Fibroblast of the conjunctiva (primary cell): ENCODE measurements around the gene KRTAP1-3.
"Not testable (repeated sequence)": the region's sequence is repeated elsewhere in the genome, so short reads cannot be mapped to it uniquely, and the experiment has no call there.

ENCODE experiments used
- DNase-seq: peaks from one replicate; pipeline ENCODE4 v3.0.0-alpha.2; 2010; ENCODE audit warnings: low read depth

Gene KRTAP1-3

DNA sequence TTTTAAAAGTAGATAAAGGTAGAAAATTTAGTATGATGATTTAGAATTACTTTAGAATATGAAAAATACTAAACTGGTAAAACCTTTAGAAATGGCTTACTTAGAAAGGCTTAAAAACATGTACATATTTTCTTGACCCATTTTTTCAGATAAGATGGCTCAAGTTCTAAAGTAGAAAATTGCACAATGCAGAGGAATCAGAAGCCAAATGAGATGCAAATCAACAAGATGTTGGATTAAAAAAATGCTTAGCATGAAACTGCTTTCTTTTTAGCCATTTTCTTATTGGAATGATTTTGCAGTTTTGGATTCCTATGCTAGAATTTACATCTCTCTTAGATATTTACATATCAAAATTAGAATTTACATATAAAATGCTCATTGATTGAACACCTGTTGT lies 24.2 kb downstream of the KRTAP1-3 start:
- DNase-seq, result no peak

DNA sequence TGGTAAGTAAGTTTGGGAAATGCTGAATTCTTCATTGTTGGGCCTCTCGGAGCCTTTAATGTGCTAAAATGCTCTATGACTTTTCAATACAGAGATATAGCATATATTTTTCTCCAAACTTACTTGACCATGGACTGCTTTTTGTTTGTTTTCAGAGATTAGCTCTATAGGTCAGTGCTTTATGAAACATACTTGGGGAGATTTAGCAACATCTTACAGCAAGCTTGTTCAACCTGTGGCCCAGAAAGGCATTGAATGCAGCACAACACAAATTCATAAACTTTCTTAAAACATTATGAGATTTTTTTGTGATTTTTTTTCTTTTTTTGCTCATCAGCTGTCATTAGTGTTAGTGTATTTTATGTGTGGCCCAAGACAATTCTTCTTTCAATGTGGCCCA lies 24.7 kb downstream of the KRTAP1-3 start:
- no peak for DNase-seq

DNA sequence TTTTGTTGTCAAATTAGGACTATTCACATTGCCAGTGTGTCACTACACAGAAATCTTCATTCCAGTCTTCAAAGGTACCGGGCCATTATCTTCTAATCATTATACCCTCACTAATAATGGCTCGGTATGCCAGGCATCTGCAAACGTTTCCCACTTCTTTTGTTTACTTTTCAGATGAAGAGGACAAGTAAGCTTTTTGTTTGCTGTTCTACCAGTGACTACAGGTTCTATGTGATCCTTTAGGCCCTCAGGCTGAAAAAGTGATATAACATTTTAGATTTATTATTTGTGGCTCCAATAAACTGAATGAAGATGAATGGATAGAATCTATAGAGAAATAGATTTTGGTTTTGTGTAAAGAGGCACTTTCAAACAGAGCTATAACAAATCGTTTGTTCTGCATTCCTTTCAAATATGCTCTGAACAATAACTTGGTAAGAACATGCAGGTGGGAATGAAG lies 25.3 kb downstream of the KRTAP1-3 start:
- DNase-seq, result no peak

DNA sequence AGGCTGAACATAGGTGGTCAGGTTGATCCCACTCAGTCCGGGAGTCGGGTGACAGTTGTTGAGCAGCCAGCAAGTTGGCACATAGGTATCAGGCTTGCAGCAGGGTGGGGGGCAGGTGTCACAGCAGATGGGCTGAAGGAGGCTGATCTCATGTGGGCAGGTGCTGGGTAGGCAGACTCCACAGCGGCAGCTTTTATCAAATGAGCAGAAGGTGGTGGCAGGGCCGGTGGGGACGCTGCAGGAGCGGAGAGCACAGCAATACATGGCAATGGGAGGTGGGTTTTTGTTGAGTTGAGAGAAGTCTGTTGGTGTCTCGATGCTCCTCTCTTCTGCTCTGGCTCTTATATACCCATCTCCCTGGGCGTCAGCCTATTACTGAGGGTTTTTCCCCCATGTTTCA lies 25.9 kb downstream of the KRTAP1-3 start, which contains the start of gene KRTAP3-1:
Gene KRTAP3-1 (minus strand): TSS at position 318 of the 400 bp plus-strand sequence. CDS start 54 bp downstream, at position 264.
- DNase-seq, result no peak

DNA sequence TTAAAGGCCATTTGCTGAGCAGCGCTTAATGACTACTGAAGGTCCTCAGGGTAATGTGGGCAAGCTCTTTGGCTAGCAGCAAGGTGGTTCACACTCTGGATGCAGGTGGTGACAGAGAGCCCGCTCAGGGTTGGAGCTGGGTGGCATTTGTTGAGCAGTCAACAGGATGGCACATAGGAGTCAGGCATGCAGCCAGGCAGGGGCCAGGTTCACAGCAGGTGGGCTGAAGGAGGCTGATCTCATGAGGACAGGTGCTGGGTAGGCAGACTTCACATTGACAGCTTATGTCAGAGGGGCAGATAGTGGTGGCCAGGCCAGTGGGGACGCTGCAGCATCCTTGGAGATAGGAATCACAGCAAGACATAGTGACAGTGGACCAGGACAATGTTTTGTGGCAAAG lies 30.3 kb downstream of the KRTAP1-3 start:
- no peak for DNase-seq

DNA sequence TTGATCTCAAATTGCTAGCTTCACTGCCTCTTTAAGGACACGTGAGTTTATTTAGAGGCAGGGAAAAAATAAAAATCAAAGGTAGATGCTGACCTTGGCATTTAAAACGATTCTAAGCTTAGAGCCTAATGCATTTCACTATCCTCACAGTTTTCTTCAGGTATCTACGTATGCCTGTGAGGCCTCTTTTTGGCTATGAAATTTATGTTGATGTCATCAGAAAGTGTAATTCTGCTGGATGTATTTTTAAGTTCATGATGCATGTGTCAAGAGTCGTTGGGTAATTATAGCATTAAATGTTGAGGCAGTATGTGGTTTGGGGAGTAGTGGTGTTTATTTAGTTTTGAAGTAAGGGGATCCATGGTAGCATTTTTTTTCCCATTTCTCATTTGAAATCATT lies 30.7 kb downstream of the KRTAP1-3 start:
- DNase-seq, result no peak

DNA sequence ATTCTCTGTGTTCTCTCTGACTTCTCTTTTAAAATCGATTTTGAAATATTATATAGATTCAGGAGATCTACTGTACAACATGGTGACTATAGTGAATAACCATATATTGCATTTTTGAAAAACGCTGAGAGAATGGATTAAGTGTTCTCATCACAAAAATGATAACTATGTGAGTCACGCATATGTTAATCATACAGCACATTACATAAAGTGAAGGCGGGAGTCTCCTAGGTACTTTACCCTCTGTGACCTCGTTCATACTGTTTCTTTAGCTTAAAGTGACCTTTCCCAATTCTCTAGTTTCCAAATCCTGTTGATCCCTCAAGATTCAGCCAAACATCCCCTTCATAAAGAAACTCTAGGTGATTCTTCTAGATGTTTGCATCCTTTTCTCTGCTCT lies 31.9 kb downstream of the KRTAP1-3 start:
- no peak for DNase-seq

DNA sequence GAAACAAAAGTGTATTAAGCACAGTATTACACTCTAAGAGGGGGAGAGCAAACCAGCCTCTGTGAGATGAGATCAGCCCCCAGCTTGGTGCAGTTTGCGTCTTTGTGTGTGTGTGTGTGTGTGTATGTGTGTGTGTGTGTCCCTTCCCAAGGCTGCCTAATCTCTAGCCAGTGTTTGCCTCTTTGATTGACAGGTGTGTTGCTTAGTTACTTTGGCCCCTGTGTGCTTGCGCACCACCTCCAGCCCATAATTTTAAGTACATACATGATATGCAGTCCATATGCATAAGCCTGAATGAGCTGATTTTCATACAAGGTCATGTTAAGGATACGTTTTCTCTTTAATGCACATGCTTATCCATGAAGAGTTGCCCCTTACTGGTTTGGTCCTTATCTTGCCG lies 32.9 kb downstream of the KRTAP1-3 start:
- no peak for DNase-seq

DNA sequence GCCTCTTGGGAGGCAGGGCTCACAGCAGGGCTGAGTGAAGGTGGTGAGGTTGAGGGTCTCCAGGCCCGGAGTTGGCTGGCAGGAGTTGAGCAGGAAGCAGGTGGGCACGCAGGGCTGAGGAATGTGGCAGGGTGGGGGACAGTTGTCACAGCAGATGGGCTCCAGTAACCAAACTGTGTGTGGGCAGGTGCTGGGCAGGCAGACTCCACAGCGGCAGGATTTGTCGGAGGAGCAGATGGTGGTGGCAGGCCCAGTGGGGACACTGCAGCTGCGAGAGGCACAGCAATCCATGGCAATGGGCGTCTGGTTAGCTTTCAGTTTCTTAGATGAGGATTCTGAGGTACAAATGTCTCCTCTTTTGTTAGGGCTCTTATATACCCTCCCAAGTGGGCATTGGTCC lies 35.1 kb downstream of the KRTAP1-3 start, which contains the start of gene KRTAP3-2:
Gene KRTAP3-2 (minus strand): TSS at position 344 of the 400 bp plus-strand sequence. CDS start 53 bp downstream, at position 291.
- not testable (repeated sequence) for DNase-seq

DNA sequence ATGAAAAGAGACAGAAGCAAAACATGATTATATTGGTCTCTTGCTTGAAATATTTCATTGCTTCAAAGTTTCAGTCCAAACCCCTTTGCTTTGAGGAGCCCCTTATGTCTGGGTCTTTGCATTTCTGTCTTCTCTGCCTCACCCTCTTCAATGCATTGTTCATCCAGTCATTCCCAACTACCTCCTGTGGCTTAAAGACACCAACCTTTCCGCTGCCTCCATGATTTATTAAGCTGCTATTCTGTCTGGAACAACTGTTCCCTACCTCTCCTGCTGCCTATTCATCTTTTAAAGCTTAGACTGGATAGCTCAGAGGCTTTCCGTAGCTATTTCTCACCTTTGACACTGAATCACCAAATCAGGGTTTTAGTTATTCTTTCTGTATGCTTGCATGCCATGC lies 37.3 kb downstream of the KRTAP1-3 start:
- DNase-seq, result no peak

DNA sequence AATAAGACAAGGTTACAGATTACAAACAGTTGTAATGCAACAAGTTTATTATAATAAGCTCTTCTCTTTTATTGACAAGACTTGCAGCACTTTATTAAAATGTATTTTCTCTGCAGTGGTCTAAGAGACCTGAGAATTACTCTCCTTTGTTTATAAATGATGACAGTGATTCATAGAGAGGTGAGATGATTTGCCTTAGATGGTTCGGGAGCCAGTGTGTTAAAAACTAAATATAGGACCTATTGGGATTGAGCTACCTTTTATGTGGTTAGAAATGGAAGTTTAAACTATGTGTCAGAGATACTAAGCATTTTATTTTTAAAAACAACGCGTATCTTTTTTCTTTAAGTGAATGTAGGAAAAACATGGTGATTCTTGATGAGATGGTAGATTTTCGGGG lies 37.8 kb downstream of the KRTAP1-3 start:
- DNase-seq, result no peak

DNA sequence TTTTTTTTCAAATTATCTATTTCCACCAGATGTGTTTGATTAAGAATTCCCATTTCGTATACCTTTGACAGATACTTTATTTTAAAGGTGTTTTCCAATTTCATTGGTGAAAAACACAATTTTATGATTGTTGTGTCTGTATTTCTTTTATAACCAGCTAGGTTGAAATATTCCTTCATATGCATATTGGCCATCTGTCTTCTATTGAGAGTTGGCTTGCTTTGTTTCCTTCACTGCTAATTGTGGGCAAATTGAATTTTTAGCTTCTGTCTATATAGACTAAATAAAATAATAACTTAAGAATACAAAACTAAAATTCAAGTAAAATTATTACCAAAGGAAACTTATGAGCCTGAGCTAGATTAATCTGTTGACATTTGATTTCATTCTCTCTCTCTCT lies 39.6 kb downstream of the KRTAP1-3 start:
- DNase-seq, result no peak

DNA sequence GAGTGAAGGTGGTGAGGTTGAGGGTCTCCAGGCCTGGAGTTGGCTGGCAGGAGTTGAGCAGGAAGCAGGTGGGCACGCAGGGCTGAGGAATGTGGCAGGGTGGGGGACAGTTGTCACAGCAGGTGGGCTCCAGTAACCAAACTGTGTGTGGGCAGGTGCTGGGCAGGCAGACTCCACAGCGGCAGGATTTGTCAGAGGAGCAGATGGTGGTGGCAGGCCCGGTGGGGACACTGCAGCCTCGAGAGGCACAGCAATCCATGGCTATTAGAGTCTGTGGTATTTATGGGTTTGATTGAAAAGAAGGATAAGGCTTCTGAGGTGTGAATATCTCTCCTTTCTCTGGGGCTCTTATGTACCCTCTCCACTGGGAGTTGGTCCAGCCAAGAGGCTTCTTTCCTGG lies 40.8 kb downstream of the KRTAP1-3 start, which contains the start of gene KRTAP3-3:
Gene KRTAP3-3 (minus strand): TSS at position 326 of the 400 bp plus-strand sequence. CDS start 67 bp downstream, at position 259.
- DNase-seq, result no peak

DNA sequence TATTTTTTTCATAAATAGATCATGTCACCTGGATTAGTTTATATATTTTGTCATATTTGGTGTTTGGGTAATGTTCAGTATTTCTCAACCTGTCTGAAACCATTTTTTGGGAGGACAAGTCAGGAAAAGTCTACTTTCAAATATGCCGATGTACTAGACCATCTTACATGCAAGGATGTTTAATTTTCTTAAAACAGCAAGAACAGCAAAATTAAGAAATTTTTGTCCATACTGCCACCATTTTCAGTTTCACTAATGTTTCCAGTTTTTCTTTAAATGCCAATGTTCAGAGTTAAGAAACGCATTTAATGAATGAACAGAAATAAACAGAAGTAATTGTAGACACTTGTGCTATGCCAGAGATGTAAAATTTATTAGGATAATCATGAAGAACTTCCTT lies 41.6 kb downstream of the KRTAP1-3 start:
- no peak for DNase-seq

DNA sequence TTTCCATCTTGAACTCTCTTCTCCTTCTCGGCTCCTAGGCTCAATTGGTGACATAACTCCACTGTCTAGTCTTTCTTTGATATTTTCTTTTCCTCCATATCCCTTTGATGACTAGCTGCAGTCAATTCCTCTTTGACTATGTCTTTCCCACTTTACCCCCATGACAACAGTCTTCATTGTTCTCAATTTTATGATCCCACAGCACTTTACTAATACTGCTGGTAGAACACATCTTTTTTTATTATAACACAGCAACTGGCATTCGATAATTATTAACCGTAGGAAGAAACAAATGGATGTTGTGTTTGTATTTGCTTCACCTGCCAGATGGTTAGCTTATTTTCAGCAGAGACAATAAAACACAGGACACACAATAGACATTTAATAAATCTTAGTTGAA lies 42.0 kb downstream of the KRTAP1-3 start:
- no peak for DNase-seq

DNA sequence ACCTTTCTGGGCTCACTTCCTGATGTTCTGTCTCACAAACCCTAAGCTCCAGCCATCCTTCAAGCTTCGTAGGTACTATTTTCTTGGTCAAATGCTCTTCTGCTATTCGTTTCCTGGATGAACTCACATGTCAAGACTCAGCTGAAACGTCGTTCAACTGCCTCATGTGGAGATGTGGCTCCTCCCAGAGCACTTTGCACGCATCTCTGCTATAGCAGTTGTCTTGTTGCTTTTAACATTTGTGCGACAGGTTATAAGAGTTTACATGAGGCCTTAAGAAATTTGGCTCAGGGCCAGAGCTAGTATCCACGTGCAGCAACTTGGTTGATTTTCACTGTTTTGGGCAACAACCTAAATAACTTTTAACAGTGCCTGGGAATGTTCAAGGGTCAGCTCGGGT lies 47.8 kb downstream of the KRTAP1-3 start:
- no peak for DNase-seq

DNA sequence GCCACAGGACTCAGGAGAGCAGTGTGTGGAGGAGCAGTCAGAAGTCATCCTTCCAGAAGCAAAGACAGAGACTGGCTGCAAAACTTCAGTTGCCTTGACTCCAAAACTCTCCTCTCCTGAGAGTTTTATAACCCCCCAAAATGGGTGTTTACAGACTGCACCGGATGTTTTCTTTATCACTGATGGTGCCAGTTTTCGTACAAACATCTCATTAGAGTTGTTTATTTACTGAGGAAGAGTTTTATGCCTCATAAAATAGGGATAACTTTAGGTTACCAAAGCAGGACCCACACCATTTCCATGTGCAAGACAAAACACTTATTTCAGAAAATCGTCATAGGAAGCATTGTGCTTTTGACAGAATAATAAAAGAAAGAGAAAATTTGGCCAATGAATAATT lies 50.4 kb downstream of the KRTAP1-3 start, which contains the start of gene KRT40:
Gene KRT40 (minus strand): TSS at position 101 of the 400 bp plus-strand sequence. CDS start 53 bp downstream, at position 48.
- no peak for DNase-seq
